ENCODE measurements around the gene CCDC78. TPM values are rescaled to one million over a fixed set of nuclear protein-coding genes. Genes with fewer than 3 reads are reported as not detected.

Gene CCDC78
- total and polyA plus RNA-seq, 2 of the 13 experiments (the other 11 are each of a cell fraction or from before 2014, with no cell fraction given), result 0.53 to 1.5 TPM

DNA sequence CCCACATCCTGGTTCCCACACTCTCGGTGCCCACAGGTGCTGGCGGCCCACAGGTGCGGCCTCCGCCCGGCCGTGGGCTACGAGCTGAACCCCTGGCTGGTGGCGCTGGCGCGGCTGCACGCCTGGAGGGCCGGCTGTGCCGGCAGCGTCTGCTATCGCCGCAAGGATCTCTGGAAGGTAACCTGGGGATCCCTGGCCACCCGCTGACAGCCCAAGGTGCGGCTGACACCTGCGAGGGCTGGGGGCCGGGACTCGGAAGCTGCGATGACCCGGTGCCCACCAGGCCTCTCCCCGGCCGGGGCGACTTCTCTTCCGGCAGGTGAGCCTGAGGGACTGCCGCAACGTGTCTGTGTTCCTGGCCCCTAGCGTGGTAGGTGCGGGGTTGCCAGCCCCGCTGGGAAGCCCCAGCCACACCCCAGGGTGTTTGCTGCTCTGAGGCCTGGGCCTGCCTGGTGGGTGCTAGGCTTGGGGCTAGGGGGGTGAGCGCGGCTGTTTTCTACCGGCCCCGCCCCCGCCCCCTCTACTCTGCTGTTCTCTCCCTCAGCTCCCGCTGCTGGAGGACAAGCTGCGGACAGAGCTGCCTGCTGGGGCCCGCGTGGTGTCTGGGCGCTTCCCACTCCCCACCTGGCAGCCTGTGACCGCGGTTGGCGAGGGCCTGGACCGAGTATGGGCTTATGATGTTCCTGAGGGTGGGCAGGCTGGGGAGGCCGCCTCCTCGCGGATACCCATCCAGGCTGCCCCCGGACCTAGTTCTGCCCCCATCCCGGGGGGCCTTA, 4.3 kb downstream of the CCDC78 start (continued):
- TF ChIP-seq ZNF354B (CRISPR knock-in tag; IDR thresholded peaks at IDR 0.05) (no peak), HMGXB4 (CRISPR knock-in tag; IDR thresholded peaks at IDR 0.05; ENCODE audit: borderline replicate concordance in 1 of 2, low read depth in 1 of 2) (no peak), PHF21A (CRISPR knock-in tag; IDR thresholded peaks at IDR 0.05) (no peak), HDAC6 (IDR thresholded peaks at IDR 0.05; ENCODE audit: low read depth, low read length) (no peak), ZNF549 (CRISPR knock-in tag; IDR thresholded peaks at IDR 0.05) (no peak), DNMT3B (CRISPR knock-in tag; conservative IDR thresholded peaks at IDR 0.05) (no peak), ZNF841 (CRISPR knock-in tag; IDR thresholded peaks at IDR 0.05; ENCODE audit: borderline replicate concordance) (no peak), NFKB2 (CRISPR knock-in tag; IDR thresholded peaks at IDR 0.05; ENCODE audit: borderline replicate concordance) (no peak), ZNF891 (CRISPR knock-in tag; IDR thresholded peaks at IDR 0.05) (no peak), MXD1 (CRISPR knock-in tag; IDR thresholded peaks at IDR 0.05) (0 out of 2 replicates have a peak, but pooled peaks have one; percentile 5), MTA3 (CRISPR knock-in tag; IDR thresholded peaks at IDR 0.05) (no peak), ZNF724P (CRISPR knock-in tag; IDR thresholded peaks at IDR 0.05; ENCODE audit: borderline replicate concordance) (no peak), HDAC1 (CRISPR knock-in tag; IDR thresholded peaks at IDR 0.05) (no peak), ISL2 (CRISPR knock-in tag; IDR thresholded peaks at IDR 0.05) (0 out of 2 replicates have a peak, but pooled peaks have one; percentile 8), ZBTB7B (CRISPR knock-in tag; IDR thresholded peaks at IDR 0.05) (no peak), CHD2 (IDR thresholded peaks at IDR 0.05; ENCODE audit: low read depth, low read length) (no peak), ESRRA (CRISPR knock-in tag; IDR thresholded peaks at IDR 0.05; ENCODE audit: low read depth) (0 out of 2 replicates have a peak, but pooled peaks have one; percentile 4), ZNF3 (CRISPR knock-in tag; IDR thresholded peaks at IDR 0.05) (no peak), HMGA1 (CRISPR knock-in tag; conservative IDR thresholded peaks at IDR 0.05) (no peak)
- TF ChIP-seq, protein P1, sequence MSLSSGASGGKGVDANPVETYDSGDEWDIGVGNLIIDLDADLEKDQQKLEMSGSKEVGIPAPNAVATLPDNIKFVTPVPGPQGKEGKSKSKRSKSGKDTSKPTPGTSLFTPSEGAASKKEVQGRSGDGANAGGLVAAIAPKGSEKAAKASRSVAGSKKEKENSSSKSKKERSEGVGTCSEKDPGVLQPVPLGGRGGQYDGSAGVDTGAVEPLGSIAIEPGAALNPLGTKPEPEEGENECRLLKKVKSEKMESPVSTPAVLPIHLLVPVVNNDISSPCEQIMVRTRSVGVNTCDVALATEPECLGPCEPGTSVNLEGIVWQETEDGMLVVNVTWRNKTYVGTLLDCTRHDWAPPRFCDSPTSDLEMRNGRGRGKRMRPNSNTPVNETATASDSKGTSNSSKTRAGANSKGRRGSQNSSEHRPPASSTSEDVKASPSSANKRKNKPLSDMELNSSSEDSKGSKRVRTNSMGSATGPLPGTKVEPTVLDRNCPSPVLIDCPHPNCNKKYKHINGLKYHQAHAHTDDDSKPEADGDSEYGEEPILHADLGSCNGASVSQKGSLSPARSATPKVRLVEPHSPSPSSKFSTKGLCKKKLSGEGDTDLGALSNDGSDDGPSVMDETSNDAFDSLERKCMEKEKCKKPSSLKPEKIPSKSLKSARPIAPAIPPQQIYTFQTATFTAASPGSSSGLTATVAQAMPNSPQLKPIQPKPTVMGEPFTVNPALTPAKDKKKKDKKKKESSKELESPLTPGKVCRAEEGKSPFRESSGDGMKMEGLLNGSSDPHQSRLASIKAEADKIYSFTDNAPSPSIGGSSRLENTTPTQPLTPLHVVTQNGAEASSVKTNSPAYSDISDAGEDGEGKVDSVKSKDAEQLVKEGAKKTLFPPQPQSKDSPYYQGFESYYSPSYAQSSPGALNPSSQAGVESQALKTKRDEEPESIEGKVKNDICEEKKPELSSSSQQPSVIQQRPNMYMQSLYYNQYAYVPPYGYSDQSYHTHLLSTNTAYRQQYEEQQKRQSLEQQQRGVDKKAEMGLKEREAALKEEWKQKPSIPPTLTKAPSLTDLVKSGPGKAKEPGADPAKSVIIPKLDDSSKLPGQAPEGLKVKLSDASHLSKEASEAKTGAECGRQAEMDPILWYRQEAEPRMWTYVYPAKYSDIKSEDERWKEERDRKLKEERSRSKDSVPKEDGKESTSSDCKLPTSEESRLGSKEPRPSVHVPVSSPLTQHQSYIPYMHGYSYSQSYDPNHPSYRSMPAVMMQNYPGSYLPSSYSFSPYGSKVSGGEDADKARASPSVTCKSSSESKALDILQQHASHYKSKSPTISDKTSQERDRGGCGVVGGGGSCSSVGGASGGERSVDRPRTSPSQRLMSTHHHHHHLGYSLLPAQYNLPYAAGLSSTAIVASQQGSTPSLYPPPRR (CRISPR knock-in tag; IDR thresholded peaks at IDR 0.05; ENCODE audit: borderline replicate concordance), result 0 out of 2 replicates have a peak, but pooled peaks have one; percentile 4
- TF ChIP-seq, protein P2, sequence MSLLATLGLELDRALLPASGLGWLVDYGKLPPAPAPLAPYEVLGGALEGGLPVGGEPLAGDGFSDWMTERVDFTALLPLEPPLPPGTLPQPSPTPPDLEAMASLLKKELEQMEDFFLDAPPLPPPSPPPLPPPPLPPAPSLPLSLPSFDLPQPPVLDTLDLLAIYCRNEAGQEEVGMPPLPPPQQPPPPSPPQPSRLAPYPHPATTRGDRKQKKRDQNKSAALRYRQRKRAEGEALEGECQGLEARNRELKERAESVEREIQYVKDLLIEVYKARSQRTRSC (CRISPR knock-in tag; IDR thresholded peaks at IDR 0.05; ENCODE audit: low read depth), result 0 out of 2 replicates have a peak, but pooled peaks have one; percentile 3
